ENCODE data around the gene GPR137B.

GPR137B gene

DNA sequence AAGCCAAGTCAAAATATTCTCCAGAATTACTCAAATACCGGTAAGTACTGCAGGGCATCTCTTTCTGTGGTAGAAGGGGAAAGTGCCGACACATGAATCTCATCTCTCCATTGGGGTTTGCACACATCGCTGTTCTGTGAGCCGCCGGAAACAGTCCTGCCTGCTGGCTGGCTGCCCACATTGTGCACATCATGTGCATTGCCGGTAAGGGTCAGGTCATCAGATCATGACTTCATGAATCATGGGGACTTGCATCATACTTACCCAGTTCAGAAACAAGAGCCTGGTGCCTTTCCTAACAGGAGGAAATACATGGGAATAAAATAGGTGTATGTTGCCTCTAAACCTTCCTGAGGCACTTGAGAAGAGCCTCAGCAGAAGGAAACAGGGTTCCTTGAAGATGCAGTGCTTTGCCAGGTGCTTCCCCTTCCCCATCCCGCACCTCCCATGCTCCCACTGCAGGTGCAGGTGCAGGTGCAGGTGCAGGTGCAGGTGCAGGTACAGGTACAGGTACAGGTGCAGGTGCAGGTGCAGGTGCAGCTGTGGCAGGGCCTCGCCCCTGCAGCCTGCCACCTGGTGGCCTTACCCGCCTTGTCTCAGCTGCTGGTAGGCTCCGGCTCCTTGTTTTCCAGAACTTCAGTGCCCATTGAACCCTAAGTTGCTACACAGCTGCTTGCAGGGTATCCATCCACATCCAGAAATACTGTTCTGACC is 26.5 kb downstream of the GPR137B start:
- Histone ChIP-seq H3F3A (ENCODE audit: control insufficient read depth, insufficient read depth) (peaks cover 8% of the 10 kb centered on the region), H3K4me3 (ENCODE audit: low read length) (no peak overlapping the region), H3K4me2 (ENCODE audit: low read length) (no peak overlapping the region), H4K20me1 (ENCODE audit: control insufficient read depth, insufficient read depth, low read depth, low read length) (no peaks in the 10 kb centered on the region), H3K27me3 (ENCODE audit: control insufficient read depth, low read length) (no peaks in the 10 kb centered on the region), H3K4me1 (ENCODE audit: control insufficient read depth, low read length) (peaks cover 8% of the 10 kb centered on the region), H3K79me2 (ENCODE audit: control insufficient read depth, low read length) (no peaks in the 10 kb centered on the region), H3K9me3 (ENCODE audit: control insufficient read depth, insufficient read depth, low read length) (peaks cover 14% of the 10 kb centered on the region), H3K27ac (ENCODE audit: low read depth, low read length) (no peak overlapping the region), H3K36me3 (ENCODE audit: control insufficient read depth, low read length) (peaks cover 7% of the 10 kb centered on the region), H3K9me2 (replicated peaks; ENCODE audit: control insufficient read depth, low read length) (no peaks in the 10 kb centered on the region)
- TF ChIP-seq CTCF (IDR thresholded peaks at IDR 0.05; ENCODE audit: low read depth, low read length, poor library complexity, severe bottlenecking) (peak; percentile 22), EZH2phosphoT487 (IDR thresholded peaks at IDR 0.05; ENCODE audit: borderline replicate concordance, low read length) (no peak)

DNA sequence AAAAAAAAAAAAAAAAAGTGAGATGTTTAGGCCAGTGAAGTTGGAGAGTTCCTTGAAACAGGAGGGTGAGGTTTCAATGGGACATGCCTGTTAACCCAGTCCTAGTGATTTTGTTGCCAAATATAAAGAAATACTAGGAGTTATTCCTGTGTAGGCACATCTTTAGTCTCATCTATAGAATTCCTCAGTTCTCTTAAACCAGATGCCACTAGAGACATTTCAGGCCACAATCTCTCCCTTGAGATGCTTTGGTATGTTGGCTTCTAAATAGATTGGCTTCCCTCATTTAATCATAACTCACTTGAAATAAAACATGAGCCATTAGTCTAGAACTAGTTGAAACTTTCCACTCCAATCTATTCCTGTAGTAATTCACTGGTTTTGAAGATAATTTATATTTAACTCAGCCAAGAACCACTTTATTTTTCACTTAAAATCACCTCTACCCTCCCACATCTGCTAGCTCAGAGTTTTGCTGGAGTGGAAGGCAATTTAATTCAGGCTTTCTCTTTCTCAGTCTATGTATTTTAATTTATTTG is 29.8 kb downstream of the GPR137B start:
- Histone ChIP-seq H3F3A (ENCODE audit: control insufficient read depth, insufficient read depth) (peaks cover 8% of the 10 kb centered on the region), H3K36me3 (ENCODE audit: control insufficient read depth, low read length) (peaks cover 2% of the 10 kb centered on the region; the same call in 1 of the 2 replicates), H3K9me2 (replicated peaks; ENCODE audit: control insufficient read depth, low read length) (no peaks in the 10 kb centered on the region), H3K4me3 (ENCODE audit: low read length) (no peak overlapping the region), H3K4me2 (ENCODE audit: low read length) (no peak overlapping the region), H3K27me3 (ENCODE audit: control insufficient read depth, low read length) (no peaks in the 10 kb centered on the region), H4K20me1 (ENCODE audit: control insufficient read depth, insufficient read depth, low read depth, low read length) (no peaks in the 10 kb centered on the region), H3K9me3 (ENCODE audit: control insufficient read depth, insufficient read depth, low read length) (peaks cover 8% of the 10 kb centered on the region; the same call in 1 of the 2 replicates), H3K79me2 (ENCODE audit: control insufficient read depth, low read length) (no peaks in the 10 kb centered on the region), H3K27ac (ENCODE audit: low read depth, low read length) (no peak overlapping the region), H3K4me1 (ENCODE audit: control insufficient read depth, low read length) (peaks cover 14% of the 10 kb centered on the region)
- no peak for TF ChIP-seq EZH2phosphoT487 (IDR thresholded peaks at IDR 0.05; ENCODE audit: borderline replicate concordance, low read length)
- TF ChIP-seq CTCF (IDR thresholded peaks at IDR 0.05; ENCODE audit: low read depth, low read length, poor library complexity, severe bottlenecking): no peak

DNA sequence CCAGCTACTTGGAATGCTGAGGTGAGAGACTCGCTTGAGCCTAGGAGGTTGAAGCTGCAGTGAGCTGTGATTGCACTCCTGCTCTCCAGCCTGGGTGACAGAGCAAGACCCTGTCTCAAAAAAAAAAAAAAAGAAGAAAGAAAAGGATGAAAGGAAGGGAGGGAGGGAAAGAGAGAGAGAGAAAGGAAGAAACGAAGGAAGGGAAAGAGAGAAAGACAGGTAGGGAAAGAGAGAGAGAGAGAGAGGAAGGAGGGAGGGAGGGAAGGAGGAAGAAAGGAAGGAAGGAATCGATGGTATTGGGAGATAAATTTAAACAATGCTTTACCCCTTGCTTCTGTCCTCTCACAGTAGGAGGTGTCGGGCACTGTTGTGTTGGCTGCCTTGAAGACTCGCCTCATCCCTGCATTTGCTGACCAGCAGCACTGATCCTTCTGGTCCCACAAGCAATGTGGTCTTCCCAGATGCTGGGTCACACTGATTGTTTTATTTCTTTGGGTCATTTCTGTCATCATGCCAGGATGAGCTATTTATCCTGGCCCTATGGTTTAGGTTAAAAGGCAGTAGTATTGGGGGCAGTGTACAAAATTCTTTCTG is 30.9 kb downstream of the GPR137B start:
- Histone ChIP-seq H3K27me3 (ENCODE audit: control insufficient read depth, low read length) (no peaks in the 10 kb centered on the region), H3K4me2 (ENCODE audit: low read length) (no peak overlapping the region), H3K79me2 (ENCODE audit: control insufficient read depth, low read length) (no peaks in the 10 kb centered on the region), H3K27ac (ENCODE audit: low read depth, low read length) (no peak overlapping the region), H3K4me1 (ENCODE audit: control insufficient read depth, low read length) (peaks cover 14% of the 10 kb centered on the region), H3K4me3 (ENCODE audit: low read length) (no peak overlapping the region), H4K20me1 (ENCODE audit: control insufficient read depth, insufficient read depth, low read depth, low read length) (no peaks in the 10 kb centered on the region), H3K9me3 (ENCODE audit: control insufficient read depth, insufficient read depth, low read length) (peaks cover 8% of the 10 kb centered on the region; the same call in 1 of the 2 replicates), H3K36me3 (ENCODE audit: control insufficient read depth, low read length) (peaks cover 2% of the 10 kb centered on the region; the same call in 1 of the 2 replicates), H3K9me2 (replicated peaks; ENCODE audit: control insufficient read depth, low read length) (no peaks in the 10 kb centered on the region), H3F3A (ENCODE audit: control insufficient read depth, insufficient read depth) (peaks cover 8% of the 10 kb centered on the region)
- TF ChIP-seq CTCF (IDR thresholded peaks at IDR 0.05; ENCODE audit: low read depth, low read length, poor library complexity, severe bottlenecking): no peak
- TF ChIP-seq EZH2phosphoT487 (IDR thresholded peaks at IDR 0.05; ENCODE audit: borderline replicate concordance, low read length): no peak
